ENCODE data around the gene NAA10. TPM values are rescaled to one million over a fixed set of nuclear protein-coding genes. Genes with fewer than 3 reads are reported as not detected.

The NAA10 gene
- total RNA-seq, 1 experiment from 2014 or later: 91.3 TPM

DNA sequence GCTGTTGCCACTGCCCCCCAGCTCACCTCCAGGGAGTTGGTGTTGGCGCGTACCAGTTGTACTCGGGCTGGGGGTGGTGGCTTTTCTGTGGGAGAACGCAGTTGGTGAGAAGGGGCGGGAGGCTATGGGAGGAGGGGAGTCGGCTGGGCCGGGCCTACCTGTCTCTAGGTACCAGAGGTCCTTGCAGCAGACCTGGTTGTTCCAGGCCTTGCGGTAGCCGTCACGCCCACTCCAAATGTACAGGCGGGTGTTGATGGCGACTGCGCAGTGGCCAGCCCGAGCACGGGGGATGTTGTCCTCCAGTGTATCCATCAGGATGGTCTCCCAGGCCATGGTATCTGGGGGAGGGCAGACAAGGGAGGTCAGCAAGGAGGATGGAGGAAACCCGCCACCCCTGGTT, 25.2 kb upstream of the NAA10 start:
- Mint-ChIP-seq H3K27ac (ENCODE audit: unreplicated experiment) (no peak overlapping the region), H3K9me3 (ENCODE audit: unreplicated experiment) (no peaks in the 10 kb centered on the region), H3K36me3 (ENCODE audit: insufficient read depth, unreplicated experiment) (peaks cover 52% of the 10 kb centered on the region), H3K27me3 (ENCODE audit: insufficient read depth, unreplicated experiment) (no peaks in the 10 kb centered on the region), H3K4me1 (ENCODE audit: low read depth, unreplicated experiment) (no peaks in the 10 kb centered on the region), H3K4me3 (ENCODE audit: unreplicated experiment) (no peak overlapping the region)
- Histone ChIP-seq H3K4me3 (ENCODE audit: low read depth, low read length) (no peak overlapping the region), H3K9me3 (no peaks in the 10 kb centered on the region), H3K36me3 (ENCODE audit: control insufficient read depth, insufficient read depth, low read length) (peaks cover 3% of the 10 kb centered on the region; the same call in 1 of the 2 replicates), H3K4me1 (no peaks in the 10 kb centered on the region), H3K27me3 (replicated peaks; ENCODE audit: control insufficient read depth, insufficient read depth, low read length) (no peaks in the 10 kb centered on the region)
- no peak for DNase-seq
- BruUV-seq (replicated peaks): no TSS peak
- TF ChIP-seq CTCF (IDR thresholded peaks at IDR 0.05; ENCODE audit: insufficient read depth in 1 of 2, low read depth in 1 of 2, low read length in 1 of 2, severe bottlenecking in 1 of 2, unreplicated experiment in 1 of 2): no peak
- POLR2A ChIA-PET: no interaction called here
- CTCF ChIA-PET: no interaction called here
- intact Hi-C loops (cut with micrococcal nuclease; ENCODE audit: unreplicated experiment): no loop called here

DNA sequence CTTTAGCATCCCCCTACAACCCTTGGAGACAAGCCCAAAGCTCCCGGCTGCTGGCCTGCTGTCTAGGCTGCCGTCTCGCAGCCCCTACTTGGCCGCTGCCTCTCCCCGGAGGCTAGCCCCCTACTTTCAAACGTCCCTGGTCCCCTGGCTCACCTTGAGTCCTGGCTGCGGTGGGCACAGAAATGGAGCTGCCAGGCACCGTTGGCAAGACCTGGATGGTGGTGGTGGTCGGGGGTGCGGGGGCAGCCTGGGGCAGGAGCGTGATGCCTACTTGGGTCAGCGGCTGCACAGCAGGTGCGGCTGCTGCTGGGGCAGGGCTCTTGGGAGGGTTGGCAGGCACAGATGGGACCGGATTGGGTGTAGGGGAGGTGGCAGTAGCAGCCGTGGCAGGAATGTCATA, 24.8 kb upstream of the NAA10 start:
- no peaks in the 10 kb centered on the region for H3K9me3 Mint-ChIP-seq (ENCODE audit: unreplicated experiment)
- TF ChIP-seq CTCF (IDR thresholded peaks at IDR 0.05; ENCODE audit: insufficient read depth in 1 of 2, low read depth in 1 of 2, low read length in 1 of 2, severe bottlenecking in 1 of 2, unreplicated experiment in 1 of 2): no peak
- intact Hi-C loops (cut with micrococcal nuclease; ENCODE audit: unreplicated experiment): no loop called here
- BruUV-seq (replicated peaks): no TSS peak
- H3K27ac Mint-ChIP-seq (ENCODE audit: unreplicated experiment): no peak overlapping the region
- no peaks in the 10 kb centered on the region for H3K27me3 Mint-ChIP-seq (ENCODE audit: insufficient read depth, unreplicated experiment)
- H3K4me1 Mint-ChIP-seq (ENCODE audit: low read depth, unreplicated experiment): no peaks in the 10 kb centered on the region
- CTCF ChIA-PET: no interaction called here
- POLR2A ChIA-PET: no interaction called here
- no peaks in the 10 kb centered on the region for H3K4me1 ChIP-seq
- H3K27me3 ChIP-seq (replicated peaks; ENCODE audit: control insufficient read depth, insufficient read depth, low read length): no peaks in the 10 kb centered on the region
- peaks cover 3% of the 10 kb centered on the region; the same call in 1 of the 2 replicates for H3K36me3 ChIP-seq (ENCODE audit: control insufficient read depth, insufficient read depth, low read length)
- H3K36me3 Mint-ChIP-seq (ENCODE audit: insufficient read depth, unreplicated experiment): peaks cover 57% of the 10 kb centered on the region
- no peaks in the 10 kb centered on the region for H3K9me3 ChIP-seq
- H3K4me3 Mint-ChIP-seq (ENCODE audit: unreplicated experiment): no peak overlapping the region
- no peak overlapping the region for H3K4me3 ChIP-seq (ENCODE audit: low read depth, low read length)
- no peak for DNase-seq

- peaks cover 61% of the 10 kb centered on the region for H3K36me3 Mint-ChIP-seq (ENCODE audit: insufficient read depth, unreplicated experiment)
- no peaks in the 10 kb centered on the region for H3K9me3 Mint-ChIP-seq (ENCODE audit: unreplicated experiment)
Measured at GRCh38 chrX:153958605-153959004, 23.8 kb upstream of the NAA10 start.

More at GRCh38 chrX:153958605-153959004, 23.8 kb upstream of the NAA10 start:
- ChIA-PET CTCF (no interaction called here), POLR2A (no interaction called here)
- Mint-ChIP-seq H3K27me3 (ENCODE audit: insufficient read depth, unreplicated experiment) (no peaks in the 10 kb centered on the region), H3K4me1 (ENCODE audit: low read depth, unreplicated experiment) (no peaks in the 10 kb centered on the region), H3K27ac (ENCODE audit: unreplicated experiment) (no peak overlapping the region), H3K4me3 (ENCODE audit: unreplicated experiment) (no peak overlapping the region)
- H3K4me3 ChIP-seq (ENCODE audit: low read depth, low read length): no peak overlapping the region
- no peaks in the 10 kb centered on the region for H3K36me3 ChIP-seq (ENCODE audit: control insufficient read depth, insufficient read depth, low read length)
- H3K4me1 ChIP-seq: no peaks in the 10 kb centered on the region
- intact Hi-C loops (cut with micrococcal nuclease; ENCODE audit: unreplicated experiment): no loop called here
- TF ChIP-seq CTCF (IDR thresholded peaks at IDR 0.05; ENCODE audit: insufficient read depth in 1 of 2, low read depth in 1 of 2, low read length in 1 of 2, severe bottlenecking in 1 of 2, unreplicated experiment in 1 of 2): no peak
- no peaks in the 10 kb centered on the region for H3K27me3 ChIP-seq (replicated peaks; ENCODE audit: control insufficient read depth, insufficient read depth, low read length)
- H3K9me3 ChIP-seq: no peaks in the 10 kb centered on the region
- no peak for DNase-seq
- BruUV-seq (replicated peaks): no TSS peak
